GM23338 (cell line): ENCODE data around the gene SPN. TPM values are rescaled to one million over a fixed set of nuclear protein-coding genes. Genes with fewer than 3 reads are reported as not detected.
"Not testable (repeated sequence)": the region's sequence is repeated elsewhere in the genome, so short reads cannot be mapped to it uniquely, and the experiment has no call there.

Experiments used
- ATAC-seq: fragments of 200-7000 bp; cut with Tn5 transposase; 3 replicates; pipeline ENCODE4 v1.9.1; 2020
- DNase-seq: peaks from one replicate; pipeline ENCODE4 v3.0.0-alpha.2; 2015; ENCODE audit warnings: low spot score
- H2AFZ ChIP-seq: fragments of 200-600 bp; sonication (generic); 2 replicates; pipeline ENCODE4 v1.8.0; 2016; ENCODE audit warnings: antibody characterized with exemption, mild to moderate bottlenecking, moderate library complexity
- H3F3A ChIP-seq: fragments of 200-600 bp; sonication (generic); replicated peaks from 2 replicates; pipeline ENCODE4 v1.8.0; 2017; ENCODE audit warnings: antibody characterized with exemption, mixed run types, low read depth
- H3K27ac ChIP-seq: fragments of 200-600 bp; sonication (generic); 2 replicates; pipeline ENCODE4 v1.6.1; 2016; ENCODE audit warnings: low read depth
- H3K27me3 ChIP-seq: fragments of 200-600 bp; sonication (generic); 2 replicates; pipeline ENCODE4 v1.8.0; 2016; ENCODE audit warnings: mild to moderate bottlenecking, mixed run types, moderate library complexity; ENCODE audit not compliant: insufficient read depth
- H3K36me3 ChIP-seq: fragments of 200-600 bp; sonication (generic); 2 replicates; pipeline ENCODE4 v1.8.0; 2016; ENCODE audit warnings: mild to moderate bottlenecking; ENCODE audit not compliant: insufficient read depth
- H3K4me1 ChIP-seq: fragments of 200-600 bp; sonication (generic); 2 replicates; pipeline ENCODE4 v1.8.0; 2016; ENCODE audit warnings: mild to moderate bottlenecking, moderate library complexity; ENCODE audit not compliant: insufficient read depth
- H3K4me2 ChIP-seq: fragments of 200-600 bp; sonication (generic); 2 replicates; pipeline ENCODE4 v1.7.1; 2017; ENCODE audit warnings: mixed run types
- H3K4me3 ChIP-seq: fragments of 200-600 bp; sonication (generic); 2 replicates; pipeline ENCODE4 v1.6.1; 2016; ENCODE audit warnings: mixed run types
- H3K79me2 ChIP-seq: fragments of 200-600 bp; sonication (generic); replicated peaks from 2 replicates; pipeline ENCODE4 v1.8.0; 2017; ENCODE audit warnings: mild to moderate bottlenecking; ENCODE audit not compliant: insufficient read depth
- H3K9me2 ChIP-seq: fragments of 200-600 bp; sonication (generic); 2 replicates; pipeline ENCODE4 v1.8.0; 2017; ENCODE audit not compliant: insufficient read depth
- H4K20me1 ChIP-seq: fragments of 200-600 bp; sonication (generic); replicated peaks from 2 replicates; pipeline ENCODE4 v1.8.0; 2017; ENCODE audit warnings: mild to moderate bottlenecking; ENCODE audit not compliant: insufficient read depth
- H3K27ac Mint-ChIP-seq: 2 replicates; pipeline ENCODE4 v1.8.0; 2020; ENCODE audit warnings: inconsistent platforms, mild to moderate bottlenecking, moderate library complexity, mixed read lengths
- H3K27me3 Mint-ChIP-seq: 3 replicates; pipeline ENCODE4 v1.8.0; 2022; ENCODE audit warnings: low read depth, mild to moderate bottlenecking, moderate library complexity, mixed read lengths, inconsistent platforms; ENCODE audit not compliant: insufficient read depth, poor library complexity
- H3K36me3 Mint-ChIP-seq: 3 replicates; pipeline ENCODE4 v1.8.0; 2021; ENCODE audit warnings: low read depth, mild to moderate bottlenecking, inconsistent platforms, moderate library complexity, mixed read lengths
- H3K4me1 Mint-ChIP-seq: 3 replicates; pipeline ENCODE4 v1.8.0; 2020; ENCODE audit warnings: mild to moderate bottlenecking, inconsistent platforms, mixed read lengths
- H3K4me3 Mint-ChIP-seq: 3 replicates; pipeline ENCODE4 v1.8.0; 2021; ENCODE audit warnings: moderate library complexity, mild to moderate bottlenecking, inconsistent platforms, mixed read lengths
- H3K9me3 Mint-ChIP-seq: 3 replicates; pipeline ENCODE4 v1.8.0; 2020; ENCODE audit warnings: moderate library complexity, mild to moderate bottlenecking, inconsistent platforms, mixed read lengths
- CREB1 ChIP-seq: fragments of 250-450 bp; sonication (Bioruptor Pico); IDR thresholded peaks from 2 replicates; pipeline ENCODE4 v1.5.0; 2020; ENCODE audit warnings: low read depth, mild to moderate bottlenecking, moderate library complexity
- CTCF ChIP-seq, 2 experiments: fragments of 200-600 bp in 1 of 2; sonication (generic) in 1 of 2; conservative IDR thresholded peaks; 2 replicates each; pipeline versions ENCODE4 v1.5.1 to v1.6.1; 2016 to 2017; ENCODE audit warnings: antibody characterized with exemption in 2 of 2, low read depth in 2 of 2, mild to moderate bottlenecking in 2 of 2, moderate library complexity in 1 of 2
- EZH2 ChIP-seq: fragments of 200-600 bp; sonication (generic); IDR thresholded peaks from one replicate; pipeline ENCODE4 v1.8.0; 2017; ENCODE audit warnings: antibody characterized with exemption, mild to moderate bottlenecking, low read depth; ENCODE audit not compliant: unreplicated experiment
- EZH2phosphoT487 ChIP-seq: fragments of 200-600 bp; sonication (generic); IDR thresholded peaks from one replicate; pipeline ENCODE4 v1.8.1; 2018; ENCODE audit warnings: antibody characterized with exemption; ENCODE audit not compliant: unreplicated experiment
- NANOG ChIP-seq: IDR thresholded peaks from 2 replicates; pipeline ENCODE4 v1.6.1; 2016; ENCODE audit warnings: antibody characterized with exemption, borderline replicate concordance
- POLR2AphosphoS5 ChIP-seq: IDR thresholded peaks from 2 replicates; pipeline ENCODE4 v1.6.1; 2016; ENCODE audit warnings: antibody characterized with exemption, low read depth
- polyA plus RNA-seq: library from polyadenylated mRNA; unstranded; fragments of >200 nt; fragmentation: Nextera tagmentation; extraction: Ambion mirVana; gene quantifications from 2 replicates; pipeline ENCODE4 v1.2.1, GENCODE V29; 2016
- total RNA-seq: library from RNA; depleted of rRNA; stranded (reverse); fragments of >200 nt; shearing (Covaris generic); gene quantifications from 2 replicates; pipeline ENCODE4 v1.2.3, GENCODE V29; 2014
- TF ChIP-seq, protein P1 (sequence below): IDR thresholded peaks from one replicate; pipeline ENCODE4 v1.6.1; 2018; ENCODE audit warnings: antibody characterized with exemption; ENCODE audit not compliant: unreplicated experiment

The SPN gene
- total and polyA plus RNA-seq, 2 experiments from 2014 or later: 0.52 to 2.3 TPM

GRCh38 chr16:29708917-29709600 is 46.0 kb downstream of the SPN start:
- peak overlapping the region; percentile 99 for H3K27ac Mint-ChIP-seq
- Histone ChIP-seq H3K79me2 (peaks cover 43% of the 10 kb centered on the region), H3K4me2 (peak overlapping the region; percentile 86), H3K9me2 (no peaks in the 10 kb centered on the region), H3K4me1 (peaks cover 20% of the 10 kb centered on the region), H3K4me3 (peak overlapping the region; percentile 63), H2AFZ (no peak overlapping the region), H3F3A (no peaks in the 10 kb centered on the region; the same call in 1 of the 2 replicates), H3K27ac (peak overlapping the region; percentile 96), H3K36me3 (peaks cover 12% of the 10 kb centered on the region; the same call in 1 of the 2 replicates), H4K20me1 (no peaks in the 10 kb centered on the region; the same call in 1 of the 2 replicates), H3K27me3 (no peaks in the 10 kb centered on the region)
- TF ChIP-seq CREB1 (CRISPR knock-in tag) (peak; percentile 30), POLR2AphosphoS5 (peak; percentile 95), EZH2 (no peak), NANOG (0 out of 2 replicates have a peak, but pooled peaks have one; percentile 46)
- peak; percentile 96 for DNase-seq
- H3K4me3 Mint-ChIP-seq: peak overlapping the region; percentile 96
- peaks cover 27% of the 10 kb centered on the region for H3K27me3 Mint-ChIP-seq
- peaks cover 44% of the 10 kb centered on the region for H3K36me3 Mint-ChIP-seq
- peaks cover 27% of the 10 kb centered on the region for H3K4me1 Mint-ChIP-seq
- H3K9me3 Mint-ChIP-seq: peaks cover 22% of the 10 kb centered on the region; the same call in 2 of the 3 replicates
- ATAC-seq: peak; percentile 85

DNA sequence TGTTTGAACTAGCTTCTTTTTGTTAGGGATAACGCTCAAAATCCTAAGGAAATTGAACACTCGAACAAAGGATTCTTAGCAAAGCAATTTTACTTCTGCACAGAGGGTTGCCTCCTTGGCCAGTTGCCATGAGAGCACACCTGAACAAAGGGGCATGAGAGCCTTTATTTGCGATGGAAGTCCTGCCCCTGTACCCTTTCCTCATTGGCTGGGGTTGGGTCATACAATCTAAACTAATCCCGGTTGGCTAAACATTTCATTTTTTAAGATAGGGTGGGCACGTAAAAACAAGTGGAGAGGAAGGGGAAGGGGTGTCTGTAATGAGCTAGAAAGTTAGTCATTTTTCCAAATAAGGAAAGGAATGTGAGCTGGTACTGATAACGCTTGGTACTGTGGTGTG is 46.6 kb downstream of the SPN start:
- Mint-ChIP-seq H3K4me3 (peak overlapping the region; percentile 96), H3K4me1 (peaks cover 30% of the 10 kb centered on the region), H3K36me3 (peaks cover 48% of the 10 kb centered on the region), H3K27me3 (peaks cover 27% of the 10 kb centered on the region), H3K27ac (peak overlapping the region; percentile 99), H3K9me3 (peaks cover 22% of the 10 kb centered on the region; the same call in 2 of the 3 replicates)
- not testable (repeated sequence) for H2AFZ ChIP-seq, H3K27me3 ChIP-seq, H3F3A ChIP-seq, H3K9me2 ChIP-seq, H4K20me1 ChIP-seq
- H3K79me2 ChIP-seq: peaks cover 48% of the 10 kb centered on the region
- peak; percentile 78; the same call in 1 of the 2 replicates for TF ChIP-seq POLR2AphosphoS5
- H3K4me2 ChIP-seq: peak overlapping the region; percentile 86
- peak; percentile 74 for DNase-seq
- H3K27ac ChIP-seq: peak overlapping the region; percentile 96
- peaks cover 20% of the 10 kb centered on the region for H3K4me1 ChIP-seq
- peak overlapping the region; percentile 63 for H3K4me3 ChIP-seq
- peaks cover 12% of the 10 kb centered on the region; the same call in 1 of the 2 replicates for H3K36me3 ChIP-seq
- peak; percentile 66 for ATAC-seq

GRCh38 chr16:29710227-29711219 is 47.5 kb downstream of the SPN start:
- Mint-ChIP-seq H3K36me3 (peaks cover 56% of the 10 kb centered on the region), H3K9me3 (peaks cover 22% of the 10 kb centered on the region; the same call in 2 of the 3 replicates), H3K4me3 (peak overlapping the region; percentile 96), H3K4me1 (peaks cover 36% of the 10 kb centered on the region), H3K27ac (peak overlapping the region; percentile 99), H3K27me3 (peaks cover 27% of the 10 kb centered on the region)
- TF ChIP-seq, protein P1, sequence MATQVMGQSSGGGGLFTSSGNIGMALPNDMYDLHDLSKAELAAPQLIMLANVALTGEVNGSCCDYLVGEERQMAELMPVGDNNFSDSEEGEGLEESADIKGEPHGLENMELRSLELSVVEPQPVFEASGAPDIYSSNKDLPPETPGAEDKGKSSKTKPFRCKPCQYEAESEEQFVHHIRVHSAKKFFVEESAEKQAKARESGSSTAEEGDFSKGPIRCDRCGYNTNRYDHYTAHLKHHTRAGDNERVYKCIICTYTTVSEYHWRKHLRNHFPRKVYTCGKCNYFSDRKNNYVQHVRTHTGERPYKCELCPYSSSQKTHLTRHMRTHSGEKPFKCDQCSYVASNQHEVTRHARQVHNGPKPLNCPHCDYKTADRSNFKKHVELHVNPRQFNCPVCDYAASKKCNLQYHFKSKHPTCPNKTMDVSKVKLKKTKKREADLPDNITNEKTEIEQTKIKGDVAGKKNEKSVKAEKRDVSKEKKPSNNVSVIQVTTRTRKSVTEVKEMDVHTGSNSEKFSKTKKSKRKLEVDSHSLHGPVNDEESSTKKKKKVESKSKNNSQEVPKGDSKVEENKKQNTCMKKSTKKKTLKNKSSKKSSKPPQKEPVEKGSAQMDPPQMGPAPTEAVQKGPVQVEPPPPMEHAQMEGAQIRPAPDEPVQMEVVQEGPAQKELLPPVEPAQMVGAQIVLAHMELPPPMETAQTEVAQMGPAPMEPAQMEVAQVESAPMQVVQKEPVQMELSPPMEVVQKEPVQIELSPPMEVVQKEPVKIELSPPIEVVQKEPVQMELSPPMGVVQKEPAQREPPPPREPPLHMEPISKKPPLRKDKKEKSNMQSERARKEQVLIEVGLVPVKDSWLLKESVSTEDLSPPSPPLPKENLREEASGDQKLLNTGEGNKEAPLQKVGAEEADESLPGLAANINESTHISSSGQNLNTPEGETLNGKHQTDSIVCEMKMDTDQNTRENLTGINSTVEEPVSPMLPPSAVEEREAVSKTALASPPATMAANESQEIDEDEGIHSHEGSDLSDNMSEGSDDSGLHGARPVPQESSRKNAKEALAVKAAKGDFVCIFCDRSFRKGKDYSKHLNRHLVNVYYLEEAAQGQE: no peak
- TF ChIP-seq CREB1 (CRISPR knock-in tag): peak; percentile 44; the same call in 1 of the 2 replicates
- TF ChIP-seq CTCF (conservative IDR thresholded peaks at IDR 0.05; ENCODE audit: low read depth in 2 of 2): peak; percentile 57 to 70
- TF ChIP-seq EZH2phosphoT487: no peak
- Histone ChIP-seq H3F3A (peaks cover 9% of the 10 kb centered on the region; the same call in 1 of the 2 replicates), H3K4me2 (peak overlapping the region; percentile 86), H3K79me2 (peaks cover 57% of the 10 kb centered on the region), H2AFZ (no peak overlapping the region), H3K36me3 (peaks cover 18% of the 10 kb centered on the region; the same call in 1 of the 2 replicates), H3K27me3 (no peaks in the 10 kb centered on the region), H3K4me1 (peaks cover 26% of the 10 kb centered on the region), H3K27ac (peak overlapping the region; percentile 96), H3K9me2 (no peaks in the 10 kb centered on the region), H4K20me1 (peaks cover 5% of the 10 kb centered on the region), H3K4me3 (peak overlapping the region; percentile 63)
- DNase-seq: peak; percentile 82
- peak; percentile 49 for ATAC-seq
